IMR-90 (cell line): ENCODE measurements around the gene PHKG2. TPM values are rescaled to one million over a fixed set of nuclear protein-coding genes. Genes with fewer than 3 reads are reported as not detected.

Source experiments
- ATAC-seq: fragments of 200-7000 bp; cut with Tn5 transposase; 2 replicates; pipeline ENCODE4 v1.9.1; 2020; ENCODE audit warnings: low read depth, mild to moderate bottlenecking, moderate library complexity
- BruUV-seq: library from RNA; stranded (reverse); fragments of 400-500 nt; replicated peaks from 2 replicates; lab custom pipeline; 2021; lab: Mats Ljungman, UMichigan
- CTCF ChIA-PET: fragments of 300-600 bp; formaldehyde crosslinking; extraction: SDS; loops from one replicate; lab custom pipeline; 2021; ENCODE audit warnings: antibody characterized with exemption; lab: Yijun Ruan, JAX
- POLR2A ChIA-PET: fragments of 300-600 bp; sonication (Branson Sonifier 250); formaldehyde crosslinking; loops from one replicate; lab custom pipeline; 2022; ENCODE audit warnings: antibody characterized with exemption; ENCODE audit not compliant: unreplicated experiment; lab: Charles Lee
- DNase-seq: peaks from one replicate; pipeline ENCODE4 v3.0.0; 2013
- H2AFZ ChIP-seq: replicated peaks from 2 replicates; pipeline ENCODE3; 2013; ENCODE audit warnings: low read length, mild to moderate bottlenecking; ENCODE audit not compliant: poor library complexity
- H2AK5ac ChIP-seq: 2 replicates; pipeline ENCODE4 v1.6.1; 2013; ENCODE audit warnings: low read depth, low read length, inconsistent platforms
- H2AK9ac ChIP-seq: replicated peaks from 2 replicates; pipeline ENCODE3; 2013; ENCODE audit warnings: mild to moderate bottlenecking, low read depth, low read length, moderate library complexity; ENCODE audit not compliant: poor library complexity
- H2BK120ac ChIP-seq: 2 replicates; pipeline ENCODE4 v1.6.1; 2013; ENCODE audit warnings: low read depth, low read length, inconsistent platforms
- H2BK15ac ChIP-seq: 3 replicates; pipeline ENCODE4 v1.6.1; 2013; ENCODE audit warnings: low read depth, low read length, inconsistent platforms
- H2BK20ac ChIP-seq: 2 replicates; pipeline ENCODE4 v1.6.1; 2013; ENCODE audit warnings: low read depth, mild to moderate bottlenecking, inconsistent platforms, low read length, moderate library complexity
- H2BK5ac ChIP-seq: 2 replicates; pipeline ENCODE4 v1.6.1; 2013; ENCODE audit warnings: mild to moderate bottlenecking, low read depth, low read length, inconsistent platforms; ENCODE audit not compliant: poor library complexity, severe bottlenecking
- H3K14ac ChIP-seq: replicated peaks from 2 replicates; pipeline ENCODE4 v1.6.1; 2013; ENCODE audit warnings: low read depth, low read length, inconsistent platforms
- H3K18ac ChIP-seq: 2 replicates; pipeline ENCODE4 v1.6.1; 2013; ENCODE audit warnings: low read depth, low read length, control low read depth
- H3K23ac ChIP-seq: 2 replicates; pipeline ENCODE4 v1.6.1; 2013; ENCODE audit warnings: low read depth, low read length, inconsistent platforms
- H3K27ac ChIP-seq: 2 replicates; pipeline ENCODE4 v1.5.1; 2013; ENCODE audit warnings: mild to moderate bottlenecking, control low read depth, low read length; ENCODE audit not compliant: insufficient read depth
- H3K27me3 ChIP-seq: 2 replicates; pipeline ENCODE4 v1.6.1; 2013; ENCODE audit warnings: low read length; ENCODE audit not compliant: control insufficient read depth, insufficient read depth
- H3K36me3 ChIP-seq: 2 replicates; pipeline ENCODE4 v1.6.1; 2013; ENCODE audit warnings: low read length, mixed read lengths; ENCODE audit not compliant: control insufficient read depth, insufficient read depth
- H3K4ac ChIP-seq: 2 replicates; pipeline ENCODE4 v1.6.1; 2013; ENCODE audit warnings: low read depth, low read length, inconsistent platforms
- H3K4me1 ChIP-seq: 2 replicates; pipeline ENCODE4 v1.6.1; 2013; ENCODE audit warnings: low read length, mixed read lengths; ENCODE audit not compliant: control insufficient read depth, insufficient read depth
- H3K4me2 ChIP-seq: 2 replicates; pipeline ENCODE4 v1.6.1; 2013; ENCODE audit warnings: low read depth, mild to moderate bottlenecking, control low read depth, low read length, moderate library complexity
- H3K4me3 ChIP-seq: 2 replicates; pipeline ENCODE4 v1.5.1; 2013; ENCODE audit warnings: low read depth, mild to moderate bottlenecking, control low read depth, low read length, moderate library complexity; ENCODE audit not compliant: insufficient read depth
- H3K56ac ChIP-seq: 2 replicates; pipeline ENCODE4 v1.6.1; 2013; ENCODE audit warnings: low read length, inconsistent platforms; ENCODE audit not compliant: insufficient read depth; ENCODE audit errors: extremely low read depth
- H3K79me1 ChIP-seq, 2 experiments: 2 replicates each; pipeline ENCODE4 v1.6.1; 2013; ENCODE audit warnings: low read length in 2 of 2, inconsistent platforms in 1 of 2, low read depth in 1 of 2
- H3K9ac ChIP-seq: 2 replicates; pipeline ENCODE4 v1.6.1; 2013; ENCODE audit warnings: low read depth, low read length, control low read depth
- H3K9me1 ChIP-seq: 2 replicates; pipeline ENCODE4 v1.6.1; 2013; ENCODE audit warnings: low read length, inconsistent platforms; ENCODE audit not compliant: insufficient read depth
- H3K9me3 ChIP-seq: 2 replicates; pipeline ENCODE4 v1.6.1; 2013; ENCODE audit warnings: low read length; ENCODE audit not compliant: control insufficient read depth, insufficient read depth
- H4K20me1 ChIP-seq: 2 replicates; pipeline ENCODE4 v1.6.1; 2013; ENCODE audit warnings: low read length, inconsistent platforms; ENCODE audit not compliant: insufficient read depth
- H4K5ac ChIP-seq: 2 replicates; pipeline ENCODE4 v1.6.1; 2013; ENCODE audit warnings: mild to moderate bottlenecking, low read depth, low read length, control low read depth
- H4K8ac ChIP-seq, 2 experiments: 2 replicates each; pipeline ENCODE4 v1.6.1; 2013; ENCODE audit warnings: low read depth in 2 of 2, low read length in 2 of 2, control low read depth in 1 of 2, inconsistent platforms in 1 of 2
- H4K91ac ChIP-seq: 2 replicates; pipeline ENCODE4 v1.6.1; 2013; ENCODE audit warnings: low read depth, low read length, inconsistent platforms; ENCODE audit not compliant: insufficient read depth
- BHLHE40 ChIP-seq: fragments of 150-350 bp; IDR thresholded peaks from 2 replicates; pipeline ENCODE4 v1.6.1; 2016; ENCODE audit warnings: mild to moderate bottlenecking, low read depth, low read length
- CEBPB ChIP-seq: IDR thresholded peaks from 2 replicates; pipeline ENCODE4 v1.6.1; 2012; ENCODE audit warnings: low read depth, low read length, improper control_type of control experiment
- CHD1 ChIP-seq: IDR thresholded peaks from 2 replicates; pipeline ENCODE4 v1.6.1; 2012; ENCODE audit warnings: low read depth, low read length, improper control_type of control experiment
- CTCF ChIP-seq: conservative IDR thresholded peaks from 2 replicates; pipeline ENCODE4 v1.5.1; 2012; ENCODE audit warnings: mild to moderate bottlenecking, low read depth, low read length, improper control_type of control experiment
- ELK1 ChIP-seq: fragments of 150-350 bp; IDR thresholded peaks from 2 replicates; pipeline ENCODE4 v1.6.1; 2016; ENCODE audit warnings: low read depth, mild to moderate bottlenecking, low read length, moderate library complexity, borderline replicate concordance
- FOS ChIP-seq: fragments of 150-350 bp; IDR thresholded peaks from 2 replicates; pipeline ENCODE4 v1.6.1; 2016; ENCODE audit warnings: low read depth, low read length
- MAFK ChIP-seq: IDR thresholded peaks from 2 replicates; pipeline ENCODE4 v1.6.1; 2012; ENCODE audit warnings: low read depth, low read length, improper control_type of control experiment
- MAZ ChIP-seq: IDR thresholded peaks from 2 replicates; pipeline ENCODE4 v1.6.1; 2012; ENCODE audit warnings: low read depth, mild to moderate bottlenecking, low read length, improper control_type of control experiment, moderate library complexity, borderline replicate concordance
- MXI1 ChIP-seq: IDR thresholded peaks from 2 replicates; pipeline ENCODE4 v1.6.1; 2012; ENCODE audit warnings: low read depth, mild to moderate bottlenecking, low read length, moderate library complexity, borderline replicate concordance
- NFE2L2 ChIP-seq: fragments of 150-350 bp; IDR thresholded peaks from 2 replicates; pipeline ENCODE4 v1.6.1; 2016; ENCODE audit warnings: low read depth, mild to moderate bottlenecking, low read length
- POLR2A ChIP-seq: IDR thresholded peaks from 2 replicates; pipeline ENCODE4 v1.6.1; 2012; ENCODE audit warnings: mild to moderate bottlenecking, low read depth, low read length
- RCOR1 ChIP-seq: IDR thresholded peaks from 2 replicates; pipeline ENCODE4 v1.6.1; 2012; ENCODE audit warnings: mild to moderate bottlenecking, low read length, improper control_type of control experiment; ENCODE audit not compliant: insufficient replicate concordance
- SMC3 ChIP-seq: fragments of 150-350 bp; IDR thresholded peaks from 2 replicates; pipeline ENCODE4 v1.6.1; 2016; ENCODE audit warnings: low read depth, mild to moderate bottlenecking, antibody characterized with exemption, low read length, moderate library complexity
- WGBS, 2 experiments: methylation state at CpG; one replicate each; pipeline versions ENCODE4 v1.1.5 to v1.1.7; 2013; ENCODE audit warnings: missing lambda C conversion rate in 2 of 2; ENCODE audit not compliant: insufficient read length in 1 of 2; ENCODE audit errors: extremely low coverage in 2 of 2; 5-methylcytosine and 5-hydroxymethylcytosine counted together
- dilution Hi-C: fragments of 300-500 bp; cut with HindIII; formaldehyde crosslinking; loops from one replicate; pipeline ENCODE4 v1.14.3; 2018; ENCODE audit warnings: low sequenced_read_pairs; ENCODE audit not compliant: unreplicated experiment
- in situ Hi-C: fragments of 300-500 bp; cut with MboI; formaldehyde crosslinking; loops from 3 replicates; pipeline ENCODE4 v1.14.3; 2019; ENCODE audit warnings: low sequenced_read_pairs, inconsistent platforms, mixed read lengths
- intact Hi-C: fragments of 100-400 bp; cut with micrococcal nuclease; formaldehyde crosslinking; loops from 2 replicates; pipeline ENCODE4 v1.10.0; 2022
- polyA plus RNA-seq, 3 experiments: library from polyadenylated mRNA; depleted of rRNA; stranded (reverse); fragments of >200 nt; gene quantifications; 2 replicates each; pipeline ENCODE4 v1.2.3, GENCODE V29; 2012; ENCODE audit warnings: low replicate concordance in 1 of 3
- total RNA-seq: library from RNA; depleted of rRNA; stranded (reverse); fragments of >200 nt; gene quantifications from 2 replicates; pipeline ENCODE4 v1.2.3, GENCODE V29; 2012
- TF ChIP-seq, protein P1 (sequence below): fragments of 150-350 bp; IDR thresholded peaks from 2 replicates; pipeline ENCODE4 v1.6.1; 2017; ENCODE audit warnings: mild to moderate bottlenecking, antibody characterized with exemption, low read length, low read depth

PHKG2 gene
- total and polyA plus RNA-seq, 2 of the 4 experiments (the other 2 are of a cell fraction): 26.0 to 38.9 TPM

DNA sequence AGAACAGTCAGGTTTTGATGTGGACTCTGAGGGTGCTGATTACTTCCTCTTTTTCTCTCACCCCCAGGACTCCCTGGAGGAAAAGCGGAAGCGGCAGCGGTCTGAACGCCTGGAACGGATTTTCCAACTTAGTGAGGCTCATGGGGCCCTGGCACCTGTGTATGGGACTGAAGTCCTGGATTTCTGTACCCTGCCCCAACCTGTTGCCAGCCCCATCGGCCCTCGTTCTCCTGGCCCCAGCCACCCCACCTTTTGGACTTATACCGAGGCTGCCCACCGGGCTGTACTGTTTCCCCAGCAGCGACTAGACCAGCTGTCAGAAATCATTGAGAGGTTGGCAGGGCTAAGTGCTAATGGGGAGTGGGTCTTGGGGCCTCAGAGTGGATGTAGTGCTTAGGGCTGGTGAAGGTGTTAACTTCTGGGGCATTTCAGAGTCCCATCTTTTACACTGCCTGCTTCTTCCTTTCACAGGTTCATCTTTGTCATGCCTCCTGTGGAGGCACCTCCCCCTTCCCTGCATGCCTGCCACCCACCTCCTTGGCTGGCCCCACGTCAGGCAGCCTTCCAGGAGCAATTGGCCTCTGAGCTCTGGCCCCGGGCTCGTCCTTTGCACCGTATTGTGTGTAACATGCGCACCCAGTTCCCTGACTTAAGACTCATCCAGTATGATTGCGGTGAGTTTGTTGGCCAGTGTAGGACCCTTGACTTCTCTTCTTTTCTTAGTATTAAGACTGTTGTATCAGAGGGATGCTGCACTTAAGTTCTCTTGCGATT lies 19.1 kb upstream of the PHKG2 start:
- Histone ChIP-seq H3K18ac (no peak overlapping the region), H3K9me3 (no peaks in the 10 kb centered on the region), H2BK20ac (no peak overlapping the region), H2BK15ac (no peak overlapping the region), H4K20me1 (peaks cover 3% of the 10 kb centered on the region), H3K4me1 (no peaks in the 10 kb centered on the region), H2BK5ac (no peak overlapping the region), H3K14ac (no peak overlapping the region), H3K9me1 (no peaks in the 10 kb centered on the region; the same call in 1 of the 2 replicates), H2AFZ (no peak overlapping the region), H3K4ac (no peak overlapping the region), H3K56ac (no peak overlapping the region), H4K8ac (no peak overlapping the region), H3K4me2 (no peak overlapping the region), H3K4me3 (no peak overlapping the region), H2AK9ac (no peak overlapping the region), H4K91ac (no peak overlapping the region), H3K36me3 (peaks cover 62% of the 10 kb centered on the region), H2BK120ac (no peak overlapping the region), H3K23ac (no peak overlapping the region), H3K27me3 (no peaks in the 10 kb centered on the region), H2AK5ac (no peak overlapping the region), H3K9ac (no peak overlapping the region), H3K79me1 (peaks cover 24 to 30% of the 10 kb centered on the region in 2 experiments), H3K27ac (no peak overlapping the region), H4K5ac (no peak overlapping the region)
- in situ Hi-C loops (no loop called here), intact Hi-C loops (no loop called here), dilution Hi-C loops (no loop called here)
- no peak for DNase-seq
- ChIA-PET POLR2A (no interaction called here), CTCF (no interaction called here)
- no TSS peak for BruUV-seq
- ATAC-seq: no peak
- WGBS, 2 experiments: 96% methylated on average over 5 of the region's 17 CpGs; no CpG with 5 or more reads in 1 of the 2 experiments
- TF ChIP-seq POLR2A (no peak), CTCF (no peak), RCOR1 (no peak), NFE2L2 (no peak), FOS (no peak), BHLHE40 (no peak), CEBPB (no peak), SMC3 (no peak), MXI1 (no peak), CHD1 (no peak), MAZ (no peak), ELK1 (no peak), MAFK (no peak)
- TF ChIP-seq, protein P1, sequence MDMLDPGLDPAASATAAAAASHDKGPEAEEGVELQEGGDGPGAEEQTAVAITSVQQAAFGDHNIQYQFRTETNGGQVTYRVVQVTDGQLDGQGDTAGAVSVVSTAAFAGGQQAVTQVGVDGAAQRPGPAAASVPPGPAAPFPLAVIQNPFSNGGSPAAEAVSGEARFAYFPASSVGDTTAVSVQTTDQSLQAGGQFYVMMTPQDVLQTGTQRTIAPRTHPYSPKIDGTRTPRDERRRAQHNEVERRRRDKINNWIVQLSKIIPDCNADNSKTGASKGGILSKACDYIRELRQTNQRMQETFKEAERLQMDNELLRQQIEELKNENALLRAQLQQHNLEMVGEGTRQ: no peak
